ENCODE measurements around the gene NAP1L1. TPM values are rescaled to one million over a fixed set of nuclear protein-coding genes. Genes with fewer than 3 reads are reported as not detected.

The NAP1L1 gene
- total RNA-seq, 6 experiments from 2014 or later = 473 to 573 (median 520) TPM

GRCh38 chr12:76109879-76110278, 25.4 kb upstream of the NAP1L1 start:
- Mint-ChIP-seq H3K4me1 (ENCODE audit: low read depth) (peaks cover 38% of the 10 kb centered on the region), H3K4me3 (no peak overlapping the region), H3K27ac (no peak overlapping the region), H3K27me3 (ENCODE audit: insufficient read depth) (no peaks in the 10 kb centered on the region), H3K9me3 (no peaks in the 10 kb centered on the region), H3K36me3 (ENCODE audit: low read depth) (no peaks in the 10 kb centered on the region)
- no peak for TF ChIP-seq CTCF (IDR thresholded peaks at IDR 0.05)
- no peak for DNase-seq

GRCh38 chr12:76108356-76108755, 23.9 kb upstream of the NAP1L1 start:
- TF ChIP-seq CTCF (IDR thresholded peaks at IDR 0.05) = no peak
- Mint-ChIP-seq H3K27me3 (ENCODE audit: insufficient read depth) (no peaks in the 10 kb centered on the region), H3K36me3 (ENCODE audit: low read depth) (no peaks in the 10 kb centered on the region), H3K27ac (no peak overlapping the region), H3K4me3 (no peak overlapping the region), H3K4me1 (ENCODE audit: low read depth) (peaks cover 33% of the 10 kb centered on the region), H3K9me3 (no peaks in the 10 kb centered on the region)
- DNase-seq = no peak

- Mint-ChIP-seq H3K4me3 (no peak overlapping the region), H3K27me3 (ENCODE audit: insufficient read depth) (peaks cover 2% of the 10 kb centered on the region; the same call in 1 of the 2 replicates)
- no peak for DNase-seq
Measured at GRCh38 chr12:76106631-76107030, 22.1 kb upstream of the NAP1L1 start.

GRCh38 chr12:76103958-76104357, 19.5 kb upstream of the NAP1L1 start:
- no peak for TF ChIP-seq CTCF (IDR thresholded peaks at IDR 0.05)
- DNase-seq = no peak
- Mint-ChIP-seq H3K27me3 (ENCODE audit: insufficient read depth) (peaks cover 2% of the 10 kb centered on the region; the same call in 1 of the 2 replicates), H3K9me3 (no peaks in the 10 kb centered on the region), H3K4me1 (ENCODE audit: low read depth) (peaks cover 42% of the 10 kb centered on the region), H3K36me3 (ENCODE audit: low read depth) (no peaks in the 10 kb centered on the region), H3K27ac (no peak overlapping the region), H3K4me3 (no peak overlapping the region)

More at GRCh38 chr12:76106631-76107030, 22.1 kb upstream of the NAP1L1 start:
- H3K27ac Mint-ChIP-seq = no peak overlapping the region
- no peaks in the 10 kb centered on the region for H3K36me3 Mint-ChIP-seq (ENCODE audit: low read depth)
- no peak for TF ChIP-seq CTCF (IDR thresholded peaks at IDR 0.05)
- no peaks in the 10 kb centered on the region for H3K9me3 Mint-ChIP-seq
- H3K4me1 Mint-ChIP-seq (ENCODE audit: low read depth) = peaks cover 42% of the 10 kb centered on the region

- Mint-ChIP-seq H3K27me3 (ENCODE audit: insufficient read depth) (peaks cover 2% of the 10 kb centered on the region; the same call in 1 of the 2 replicates), H3K36me3 (ENCODE audit: low read depth) (no peaks in the 10 kb centered on the region), H3K9me3 (no peaks in the 10 kb centered on the region), H3K4me3 (no peak overlapping the region), H3K27ac (no peak overlapping the region), H3K4me1 (ENCODE audit: low read depth) (peaks cover 33% of the 10 kb centered on the region)
- no peak for TF ChIP-seq CTCF (IDR thresholded peaks at IDR 0.05)
- no peak for DNase-seq
Measured at GRCh38 chr12:76101739-76102385, 17.4 kb upstream of the NAP1L1 start.

Data from HFFc6 (cell line).